DMS 273 treated with DMSO at 0.1 percent for 48 hours (cell line): ENCODE results near the gene RMND1.

Experiments used
- DNase-seq: peaks from one replicate; lab custom pipeline; 2025; lab: John Stamatoyannopoulos, UW

Gene RMND1

GRCh38 chr6:151414641-151415260 is 37.2 kb downstream of the RMND1 start:
- DNase-seq, result no peak

DNA sequence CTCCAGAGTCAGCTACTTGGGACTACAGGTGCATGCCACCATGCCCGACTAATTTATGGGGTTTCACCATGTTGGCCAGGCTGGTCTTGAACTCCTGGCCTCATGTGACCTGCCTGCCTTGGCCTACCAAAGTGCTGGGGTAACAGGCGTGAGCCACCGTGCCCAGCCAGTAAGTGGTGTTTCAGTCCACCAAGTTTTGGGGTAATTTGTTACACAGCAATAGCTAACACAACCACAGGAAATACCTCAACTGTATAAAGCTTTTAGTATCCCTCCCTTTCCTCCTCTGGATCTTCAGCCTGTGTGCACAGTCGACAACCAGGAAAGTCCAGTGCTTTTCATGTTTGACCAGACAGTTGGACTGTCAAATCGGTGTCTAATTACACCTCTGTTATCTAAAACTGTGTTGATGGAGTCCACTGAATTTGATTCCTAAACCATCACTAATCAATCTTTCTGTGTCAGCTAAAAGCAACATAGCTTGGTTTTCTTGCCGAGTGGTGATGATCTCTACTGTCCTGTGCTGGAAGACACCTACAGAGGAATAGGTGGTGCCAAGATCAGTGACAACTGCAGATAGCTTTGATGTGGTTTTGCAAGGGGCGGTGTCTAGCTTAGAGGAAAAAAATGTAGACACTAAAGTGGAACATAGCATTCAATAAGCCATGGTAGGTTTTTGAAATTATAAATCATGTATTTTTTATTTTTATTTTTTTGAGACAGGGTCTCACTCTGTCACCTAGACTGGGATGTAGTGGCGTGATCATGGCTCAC is 38.4 kb downstream of the RMND1 start:
- DNase-seq, result no peak

DNA sequence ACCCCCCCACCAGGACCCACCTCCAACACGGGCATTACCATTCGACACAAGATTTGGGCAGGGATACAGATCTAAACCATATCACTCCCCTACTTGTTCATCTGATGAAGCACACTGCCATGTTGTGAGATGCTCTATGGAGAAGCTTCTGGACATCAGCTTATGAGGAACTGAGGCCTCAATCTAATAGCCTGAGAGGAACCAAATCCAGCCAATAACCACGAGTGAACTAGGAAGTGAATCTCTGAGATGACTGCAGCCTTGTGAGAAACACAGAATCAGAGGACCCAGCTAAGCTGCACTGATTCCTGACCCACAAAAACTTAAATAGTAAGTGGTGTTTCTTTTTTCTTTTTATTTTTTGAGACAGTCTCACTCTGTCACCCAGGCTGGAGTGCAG is 39.0 kb downstream of the RMND1 start:
- DNase-seq, result no peak

- DNase-seq, result no peak
Measured at GRCh38 chr6:151409679-151410078, 42.2 kb downstream of the RMND1 start.

DNA sequence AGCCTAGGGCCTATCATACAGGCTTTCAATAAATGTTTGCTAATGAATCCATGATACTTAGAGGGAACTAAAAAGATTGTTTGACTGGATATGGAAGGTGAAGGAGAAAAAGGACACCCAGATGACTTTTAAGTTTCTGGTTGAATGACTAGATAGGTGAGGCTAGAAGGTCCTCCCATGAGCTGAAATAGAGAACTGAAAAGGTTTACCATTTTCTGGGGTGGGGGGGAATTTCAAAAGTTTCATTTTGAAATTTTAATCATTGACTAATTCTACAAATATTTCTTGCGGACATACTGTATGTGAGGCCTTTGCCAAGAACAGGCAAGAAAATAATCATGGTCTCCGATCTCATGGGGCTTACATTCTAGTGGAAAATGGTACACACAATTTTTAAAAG is 42.7 kb downstream of the RMND1 start:
- no peak for DNase-seq

- DNase-seq, result no peak
Measured at GRCh38 chr6:151408858-151409257, 43.1 kb downstream of the RMND1 start.

GRCh38 chr6:151403919-151404308 is 48.0 kb downstream of the RMND1 start:
- DNase-seq, result no peak

GRCh38 chr6:151402228-151402627 is 49.7 kb downstream of the RMND1 start:
- no peak for DNase-seq

DNA sequence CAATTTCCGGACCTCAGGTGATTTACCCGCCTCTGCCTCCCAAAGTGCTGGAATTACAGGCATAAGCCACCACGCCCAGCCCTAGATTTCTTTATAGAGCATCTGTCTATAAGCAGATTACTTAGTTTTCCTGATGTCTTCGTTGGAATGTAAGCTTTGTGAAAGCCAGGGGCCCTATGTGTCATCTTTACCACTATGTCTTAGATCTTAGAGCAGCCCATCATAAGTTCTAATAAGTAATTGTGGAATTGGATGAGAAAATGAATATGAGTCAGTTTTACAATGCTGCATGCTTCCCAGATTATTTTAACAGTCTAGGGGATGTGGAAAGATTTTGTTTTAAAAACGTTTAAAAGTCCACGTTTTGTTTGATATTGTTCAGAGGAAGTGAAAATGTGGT is 51.5 kb downstream of the RMND1 start:
- DNase-seq, result no peak

GRCh38 chr6:151399679-151400078 is 52.2 kb downstream of the RMND1 start:
- DNase-seq, result no peak

- no peak for DNase-seq
Measured at GRCh38 chr6:151393410-151393809, 58.5 kb downstream of the RMND1 start.

- DNase-seq, result no peak
Measured at GRCh38 chr6:151392427-151392826, 59.5 kb downstream of the RMND1 start.

DNA sequence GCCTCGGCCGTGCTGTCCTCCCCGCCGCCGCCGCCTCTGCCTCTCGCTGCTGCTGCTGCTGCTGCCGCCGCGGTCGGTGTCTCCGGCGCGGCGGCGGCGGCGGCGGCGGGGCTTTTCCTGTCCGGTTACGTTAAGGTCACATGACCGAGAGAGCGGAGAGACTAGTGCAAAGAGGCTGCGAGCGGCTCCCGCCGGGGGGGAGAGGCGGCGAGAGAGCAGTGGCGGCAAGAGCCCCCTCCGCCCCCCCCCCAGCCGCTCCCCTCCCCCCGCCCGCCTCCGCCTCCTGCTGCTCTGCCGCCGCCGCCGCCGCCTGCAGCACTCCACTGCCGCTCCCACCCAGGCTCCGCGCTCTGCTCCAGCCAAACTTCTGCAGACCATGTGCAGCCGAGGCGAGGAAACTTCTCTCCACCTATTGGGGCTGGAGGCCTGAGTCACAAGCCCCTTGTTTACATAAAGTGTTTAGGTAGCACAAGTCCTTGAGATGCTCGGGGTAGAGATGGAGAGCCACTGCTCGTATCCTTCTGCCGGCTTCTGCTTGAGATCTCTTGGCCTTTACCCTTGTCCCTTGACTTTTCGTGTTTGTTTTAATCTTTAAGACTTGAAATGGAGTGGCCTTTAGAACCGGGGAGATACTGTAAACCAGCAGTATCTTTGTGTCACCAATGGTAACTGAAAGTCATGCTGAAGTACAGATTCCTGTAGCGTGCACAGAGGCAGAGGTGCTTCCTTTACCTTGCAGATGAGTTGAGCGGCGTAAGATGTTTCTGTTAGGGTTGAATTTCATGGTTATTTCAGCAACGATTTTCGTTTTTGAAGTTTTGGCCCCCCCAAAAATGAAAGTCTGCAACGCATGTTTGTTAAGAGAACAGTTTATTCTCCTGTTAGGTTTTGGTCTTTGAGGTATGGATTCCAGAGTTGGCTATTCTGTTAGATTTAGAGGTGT is 60.2 kb downstream of the RMND1 start, which contains the start of gene ZBTB2:
TSS of gene ZBTB2 (minus strand) at position 89 of the 943 bp plus-strand sequence. CDS start 17,922 bp downstream, outside the sequence.
- peak; percentile 78 for DNase-seq

- DNase-seq, result no peak
Measured at GRCh38 chr6:151390851-151391470, 61.0 kb downstream of the RMND1 start.

- DNase-seq, result peak; percentile 93
Measured at GRCh38 chr6:151390276-151390850, 61.6 kb downstream of the RMND1 start.

DNA sequence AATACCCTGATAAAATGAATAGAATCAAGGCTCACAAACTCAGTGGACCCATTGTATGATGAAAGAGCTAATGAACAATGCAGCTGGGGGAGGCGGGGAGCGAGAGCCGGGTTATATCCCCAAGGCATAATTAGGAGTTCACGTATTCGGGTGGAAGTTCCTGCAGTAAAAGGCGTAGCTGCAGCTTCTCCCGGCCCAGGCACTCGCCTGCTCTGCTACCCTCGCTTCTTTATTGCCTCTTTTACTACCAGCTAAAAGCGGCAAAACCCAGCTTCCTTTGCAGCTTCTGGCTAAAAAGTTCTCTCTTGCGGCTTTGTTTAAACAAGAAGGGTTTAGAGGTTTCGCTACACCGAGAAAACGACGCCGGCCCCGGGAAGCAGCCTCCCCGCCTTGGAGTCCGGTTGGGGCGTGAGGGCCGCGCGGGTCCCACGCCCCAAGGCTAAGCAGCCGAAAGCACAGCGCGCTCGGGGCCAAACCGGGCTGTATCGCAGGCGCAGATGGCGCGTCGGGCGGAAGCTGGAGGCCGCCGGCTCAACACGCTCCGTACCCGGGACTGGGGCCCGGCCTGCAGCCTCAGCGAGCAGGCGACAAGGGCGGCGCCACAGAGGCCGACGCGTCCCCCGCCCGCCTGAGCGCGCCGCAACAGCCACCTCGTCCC is 62.2 kb downstream of the RMND1 start:
- DNase-seq, result peak; percentile 53

DNA sequence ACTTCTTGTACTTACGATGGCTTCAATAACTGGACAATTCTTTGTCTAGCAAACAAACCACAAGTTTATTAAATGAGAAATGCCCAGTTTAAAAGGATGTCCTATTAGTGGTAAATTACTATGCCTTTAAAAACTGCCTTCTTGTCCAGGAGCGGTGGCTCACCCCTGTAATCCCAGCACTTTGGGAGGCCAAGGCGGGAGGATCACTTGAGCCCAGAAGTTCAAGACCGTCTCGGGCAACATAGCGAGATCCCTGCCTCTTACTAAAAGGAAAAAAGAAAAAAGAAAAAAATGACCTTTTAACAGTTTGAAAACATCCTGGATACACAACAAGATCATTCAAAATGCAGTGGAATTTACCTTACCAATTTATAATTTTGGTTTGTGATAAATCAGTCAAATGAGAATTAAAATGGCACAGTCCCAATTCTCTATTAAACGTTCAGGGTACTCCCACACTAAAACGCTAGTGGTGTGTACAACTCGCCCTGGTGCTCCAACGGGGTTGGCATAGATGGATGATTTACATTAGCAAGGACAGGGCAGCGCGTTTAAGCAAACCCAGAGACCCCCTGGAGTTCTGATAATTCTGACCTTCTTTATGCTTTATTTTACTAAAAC is 62.8 kb downstream of the RMND1 start:
- peak; percentile 53 for DNase-seq

DNA sequence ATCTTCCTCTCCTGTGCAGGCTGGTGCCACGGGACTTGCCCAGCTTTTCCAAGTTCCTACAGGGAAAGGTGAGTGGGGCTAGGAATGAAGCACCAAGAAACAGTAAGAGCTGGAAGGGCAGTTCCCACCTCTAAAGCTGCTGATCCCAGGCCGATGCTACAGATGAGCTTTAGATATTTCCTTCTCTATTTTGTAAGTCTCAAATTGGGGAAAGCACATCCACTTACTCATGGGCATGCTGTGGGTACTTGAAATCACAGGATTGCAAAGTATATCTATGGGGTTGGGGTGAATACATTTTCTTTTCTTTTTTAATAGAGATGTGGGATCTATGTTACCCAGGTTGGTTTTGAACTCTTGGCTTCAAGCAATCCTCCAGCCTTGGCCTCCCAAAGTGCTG is 63.7 kb downstream of the RMND1 start:
- no peak for DNase-seq

- DNase-seq, result no peak
Measured at GRCh38 chr6:151387175-151387970, 64.6 kb downstream of the RMND1 start.

DNA sequence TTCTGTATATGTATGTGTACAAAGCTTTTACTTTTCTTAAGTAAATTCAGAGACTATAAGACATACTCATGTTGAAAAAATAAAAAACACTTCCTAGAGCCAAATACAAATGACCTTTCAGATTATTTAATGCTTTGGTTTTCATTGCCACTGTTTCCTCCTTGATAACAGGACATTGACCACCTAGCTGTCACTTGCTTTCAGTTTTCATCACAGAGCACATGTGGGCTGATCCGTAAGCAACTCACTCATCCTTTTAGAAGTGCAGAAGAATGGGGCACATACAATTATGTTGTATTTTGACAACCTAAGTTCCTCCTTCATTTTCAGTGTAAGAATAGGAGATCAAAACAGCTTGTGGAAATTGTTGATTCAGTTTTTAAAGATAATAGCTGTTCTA is 66.7 kb downstream of the RMND1 start:
- no peak for DNase-seq
